ENCODE data around the gene FECH. TPM values are rescaled to one million over a fixed set of nuclear protein-coding genes. Genes with fewer than 3 reads are reported as not detected.

Gene FECH
- polyA plus RNA-seq, 1 donor (not counting 4 experiments of a cell fraction or from before 2014, with no cell fraction given): 29.2 TPM

DNA sequence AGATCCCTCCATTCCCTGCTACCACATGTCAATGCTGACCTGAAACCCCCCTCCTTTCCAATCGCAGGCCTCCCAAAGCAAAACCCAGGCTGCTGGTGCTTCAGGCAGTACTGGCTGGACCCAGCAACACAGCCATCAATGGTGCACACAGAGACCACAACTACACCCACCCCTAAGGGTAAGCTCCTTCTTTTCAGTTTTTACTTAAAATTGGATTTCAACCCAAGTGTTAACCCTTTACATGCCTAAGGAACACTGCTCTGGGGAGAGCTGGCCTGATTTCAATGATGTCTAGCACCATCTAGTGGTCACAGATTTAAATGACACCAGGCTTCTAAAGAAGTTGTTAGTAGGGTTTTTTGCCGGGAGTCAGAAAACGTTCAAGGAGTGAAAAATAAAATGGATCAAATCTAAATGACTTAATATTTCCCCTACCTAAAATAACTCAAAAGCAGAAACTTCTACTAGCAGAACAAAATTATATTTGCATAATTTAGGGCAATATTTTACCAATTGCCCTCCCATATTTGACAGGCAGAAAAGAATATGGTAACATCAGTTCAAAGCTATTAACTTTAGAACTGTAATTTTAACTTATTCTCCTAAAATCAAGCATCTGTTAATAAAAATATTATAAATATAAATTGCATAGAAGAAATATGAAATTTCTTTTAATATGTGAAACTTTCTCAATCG is 24.6 kb downstream of the FECH start:
- no peak for DNase-seq (ENCODE audit: low read depth, low spot score)
- Histone ChIP-seq H3K79me2 (ENCODE audit: control insufficient read depth, insufficient read depth, low read length) (no peaks in the 10 kb centered on the region), H3K4me3 (ENCODE audit: control insufficient read depth in 2 of 3, extremely low read depth in 1 of 3, insufficient read depth in 2 of 3, low read depth in 1 of 3, low read length in 3 of 3) (no peak overlapping the region), H2AFZ (ENCODE audit: control insufficient read depth, low read length) (no peak overlapping the region), H3K9me1 (ENCODE audit: control insufficient read depth, extremely low read depth, insufficient read depth, low read length) (no peaks in the 10 kb centered on the region), H3K9ac (ENCODE audit: control insufficient read depth, extremely low read depth, insufficient read depth, low read length) (no peak overlapping the region), H3K4me2 (ENCODE audit: control insufficient read depth, extremely low read depth, insufficient read depth, low read depth, low read length) (no peak overlapping the region), H3K27me3 (ENCODE audit: control insufficient read depth, extremely low read depth, insufficient read depth, low read length) (no peaks in the 10 kb centered on the region), H3K27ac (ENCODE audit: control insufficient read depth, insufficient read depth, low read length) (no peak overlapping the region), H3K9me3 (ENCODE audit: control insufficient read depth, low read depth, low read length) (no peaks in the 10 kb centered on the region), H3K4me1 (ENCODE audit: control insufficient read depth, extremely low read depth, insufficient read depth, low read length) (no peaks in the 10 kb centered on the region), H4K20me1 (ENCODE audit: control insufficient read depth, extremely low read depth, insufficient read depth, low read length) (no peaks in the 10 kb centered on the region), H3K36me3 (ENCODE audit: control insufficient read depth in 2 of 2, extremely low read depth in 1 of 2, insufficient read depth in 2 of 2, low read length in 2 of 2) (peaks cover 7 to 15% of the 10 kb centered on the region in 2 experiments)
- dilution Hi-C loops (cut with MboI; ENCODE audit: extremely low pct_ligation_motif_present, low sequenced_read_pairs): no loop called here
- no peak for TF ChIP-seq EZH2 (IDR thresholded peaks at IDR 0.05; ENCODE audit: low read length)
- TF ChIP-seq CTCF (optimal IDR thresholded peaks at IDR 0.05 in 1 of 3, IDR thresholded peaks at IDR 0.05 in 1 of 3, conservative IDR thresholded peaks at IDR 0.05 in 1 of 3; ENCODE audit: extremely low read depth in 1 of 3, insufficient read depth in 2 of 3, low read length in 3 of 3): peak; percentile 56 to 77 (median 58)
- FAIRE-seq: peak; percentile 55

- FAIRE-seq: no peak
- H3K79me2 ChIP-seq (ENCODE audit: control insufficient read depth, insufficient read depth, low read length): no peaks in the 10 kb centered on the region
- H2AFZ ChIP-seq (ENCODE audit: control insufficient read depth, low read length): no peak overlapping the region
- H3K36me3 ChIP-seq (ENCODE audit: control insufficient read depth in 2 of 2, extremely low read depth in 1 of 2, insufficient read depth in 2 of 2, low read length in 2 of 2): peaks cover 9 to 15% of the 10 kb centered on the region in 2 experiments
- no peaks in the 10 kb centered on the region for H4K20me1 ChIP-seq (ENCODE audit: control insufficient read depth, extremely low read depth, insufficient read depth, low read length)
- dilution Hi-C loops (cut with MboI; ENCODE audit: extremely low pct_ligation_motif_present, low sequenced_read_pairs): no loop called here
- H3K4me1 ChIP-seq (ENCODE audit: control insufficient read depth, extremely low read depth, insufficient read depth, low read length): no peaks in the 10 kb centered on the region
- H3K9ac ChIP-seq (ENCODE audit: control insufficient read depth, extremely low read depth, insufficient read depth, low read length): no peak overlapping the region
- no peaks in the 10 kb centered on the region for H3K9me3 ChIP-seq (ENCODE audit: control insufficient read depth, low read depth, low read length)
- TF ChIP-seq EZH2 (IDR thresholded peaks at IDR 0.05; ENCODE audit: low read length) (no peak), CTCF (optimal IDR thresholded peaks at IDR 0.05 in 1 of 3, IDR thresholded peaks at IDR 0.05 in 1 of 3, conservative IDR thresholded peaks at IDR 0.05 in 1 of 3; ENCODE audit: extremely low read depth in 1 of 3, insufficient read depth in 2 of 3, low read length in 3 of 3) (no peak)
- H3K9me1 ChIP-seq (ENCODE audit: control insufficient read depth, extremely low read depth, insufficient read depth, low read length): no peaks in the 10 kb centered on the region
- no peak overlapping the region for H3K27ac ChIP-seq (ENCODE audit: control insufficient read depth, insufficient read depth, low read length)
- no peak overlapping the region for H3K4me3 ChIP-seq (ENCODE audit: control insufficient read depth in 2 of 3, extremely low read depth in 1 of 3, insufficient read depth in 2 of 3, low read depth in 1 of 3, low read length in 3 of 3)
- no peak for DNase-seq (ENCODE audit: low read depth, low spot score)
- H3K27me3 ChIP-seq (ENCODE audit: control insufficient read depth, extremely low read depth, insufficient read depth, low read length): no peaks in the 10 kb centered on the region
- H3K4me2 ChIP-seq (ENCODE audit: control insufficient read depth, extremely low read depth, insufficient read depth, low read depth, low read length): no peak overlapping the region
Measured at GRCh38 chr18:57561261-57561660, 25.2 kb downstream of the FECH start.
